ENCODE measurements around the gene STAT5B. TPM values are rescaled to one million over a fixed set of nuclear protein-coding genes. Genes with fewer than 3 reads are reported as not detected.

The STAT5B gene
- polyA plus RNA-seq, 1 donor (not counting 4 experiments of a cell fraction or from before 2014, with no cell fraction given), result 16.1 TPM

- Histone ChIP-seq H3K27me3 (ENCODE audit: control insufficient read depth, extremely low read depth, insufficient read depth, low read length) (peaks cover 7% of the 10 kb centered on the region), H3K4me3 (ENCODE audit: control insufficient read depth in 2 of 3, extremely low read depth in 1 of 3, insufficient read depth in 2 of 3, low read depth in 1 of 3, low read length in 3 of 3) (no peak overlapping the region), H3K4me1 (ENCODE audit: control insufficient read depth, extremely low read depth, insufficient read depth, low read length) (peaks cover 15% of the 10 kb centered on the region), H3K36me3 (ENCODE audit: control insufficient read depth in 2 of 2, extremely low read depth in 1 of 2, insufficient read depth in 2 of 2, low read length in 2 of 2) (peaks cover 16 to 20% of the 10 kb centered on the region in 2 experiments), H3K27ac (ENCODE audit: control insufficient read depth, insufficient read depth, low read length) (no peak overlapping the region), H4K20me1 (ENCODE audit: control insufficient read depth, extremely low read depth, insufficient read depth, low read length) (peaks cover 2% of the 10 kb centered on the region), H3K9me1 (ENCODE audit: control insufficient read depth, extremely low read depth, insufficient read depth, low read length) (no peaks in the 10 kb centered on the region), H3K79me2 (ENCODE audit: control insufficient read depth, insufficient read depth, low read length) (no peaks in the 10 kb centered on the region), H2AFZ (ENCODE audit: control insufficient read depth, low read length) (no peak overlapping the region), H3K9me3 (ENCODE audit: control insufficient read depth, low read depth, low read length) (no peaks in the 10 kb centered on the region), H3K9ac (ENCODE audit: control insufficient read depth, extremely low read depth, insufficient read depth, low read length) (no peak overlapping the region), H3K4me2 (ENCODE audit: control insufficient read depth, extremely low read depth, insufficient read depth, low read depth, low read length) (no peak overlapping the region)
- no peak for TF ChIP-seq EZH2 (IDR thresholded peaks at IDR 0.05; ENCODE audit: low read length)
- TF ChIP-seq, protein P1, sequence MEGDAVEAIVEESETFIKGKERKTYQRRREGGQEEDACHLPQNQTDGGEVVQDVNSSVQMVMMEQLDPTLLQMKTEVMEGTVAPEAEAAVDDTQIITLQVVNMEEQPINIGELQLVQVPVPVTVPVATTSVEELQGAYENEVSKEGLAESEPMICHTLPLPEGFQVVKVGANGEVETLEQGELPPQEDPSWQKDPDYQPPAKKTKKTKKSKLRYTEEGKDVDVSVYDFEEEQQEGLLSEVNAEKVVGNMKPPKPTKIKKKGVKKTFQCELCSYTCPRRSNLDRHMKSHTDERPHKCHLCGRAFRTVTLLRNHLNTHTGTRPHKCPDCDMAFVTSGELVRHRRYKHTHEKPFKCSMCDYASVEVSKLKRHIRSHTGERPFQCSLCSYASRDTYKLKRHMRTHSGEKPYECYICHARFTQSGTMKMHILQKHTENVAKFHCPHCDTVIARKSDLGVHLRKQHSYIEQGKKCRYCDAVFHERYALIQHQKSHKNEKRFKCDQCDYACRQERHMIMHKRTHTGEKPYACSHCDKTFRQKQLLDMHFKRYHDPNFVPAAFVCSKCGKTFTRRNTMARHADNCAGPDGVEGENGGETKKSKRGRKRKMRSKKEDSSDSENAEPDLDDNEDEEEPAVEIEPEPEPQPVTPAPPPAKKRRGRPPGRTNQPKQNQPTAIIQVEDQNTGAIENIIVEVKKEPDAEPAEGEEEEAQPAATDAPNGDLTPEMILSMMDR (optimal IDR thresholded peaks at IDR 0.05 in 1 of 3, IDR thresholded peaks at IDR 0.05 in 1 of 3, conservative IDR thresholded peaks at IDR 0.05 in 1 of 3; ENCODE audit: extremely low read depth in 1 of 3, insufficient read depth in 2 of 3, low read length in 3 of 3), result peak; percentile 48 to 90 (median 81)
- FAIRE-seq (no peak), DNase-seq (ENCODE audit: low read depth, low spot score) (no peak)
- dilution Hi-C loops (cut with MboI; ENCODE audit: extremely low pct_ligation_motif_present, low sequenced_read_pairs), result loop anchor here (25.0 kb wide), 1 partner anchor 200 kb away; no protein-coding TSS in a partner anchor
Measured at GRCh38 chr17:42312285-42313130, 36.3 kb upstream of the STAT5B start.

- no peak overlapping the region for H3K27ac ChIP-seq (ENCODE audit: control insufficient read depth, insufficient read depth, low read length)
- H3K36me3 ChIP-seq (ENCODE audit: control insufficient read depth in 2 of 2, extremely low read depth in 1 of 2, insufficient read depth in 2 of 2, low read length in 2 of 2), result peaks cover 13 to 15% of the 10 kb centered on the region in 2 experiments
- no peak for FAIRE-seq
Measured at GRCh38 chr17:42312035-42312284, 35.8 kb upstream of the STAT5B start.

More at GRCh38 chr17:42312035-42312284, 35.8 kb upstream of the STAT5B start:
- Histone ChIP-seq H3K4me1 (ENCODE audit: control insufficient read depth, extremely low read depth, insufficient read depth, low read length) (peaks cover 15% of the 10 kb centered on the region), H3K27me3 (ENCODE audit: control insufficient read depth, extremely low read depth, insufficient read depth, low read length) (peaks cover 7% of the 10 kb centered on the region), H3K4me2 (ENCODE audit: control insufficient read depth, extremely low read depth, insufficient read depth, low read depth, low read length) (no peak overlapping the region), H3K9me3 (ENCODE audit: control insufficient read depth, low read depth, low read length) (no peaks in the 10 kb centered on the region), H2AFZ (ENCODE audit: control insufficient read depth, low read length) (no peak overlapping the region), H3K4me3 (ENCODE audit: control insufficient read depth in 2 of 3, extremely low read depth in 1 of 3, insufficient read depth in 2 of 3, low read depth in 1 of 3, low read length in 3 of 3) (no peak overlapping the region), H3K9ac (ENCODE audit: control insufficient read depth, extremely low read depth, insufficient read depth, low read length) (no peak overlapping the region), H3K79me2 (ENCODE audit: control insufficient read depth, insufficient read depth, low read length) (no peaks in the 10 kb centered on the region), H3K9me1 (ENCODE audit: control insufficient read depth, extremely low read depth, insufficient read depth, low read length) (no peaks in the 10 kb centered on the region), H4K20me1 (ENCODE audit: control insufficient read depth, extremely low read depth, insufficient read depth, low read length) (peaks cover 2% of the 10 kb centered on the region)
- TF ChIP-seq EZH2 (IDR thresholded peaks at IDR 0.05; ENCODE audit: low read length), result no peak
- TF ChIP-seq, protein P1 (optimal IDR thresholded peaks at IDR 0.05 in 1 of 3, IDR thresholded peaks at IDR 0.05 in 1 of 3, conservative IDR thresholded peaks at IDR 0.05 in 1 of 3; ENCODE audit: extremely low read depth in 1 of 3, insufficient read depth in 2 of 3, low read length in 3 of 3), result no peak
- no peak for DNase-seq (ENCODE audit: low read depth, low spot score)
- dilution Hi-C loops (cut with MboI; ENCODE audit: extremely low pct_ligation_motif_present, low sequenced_read_pairs), result loop anchor here (25.0 kb wide), 1 partner anchor 200 kb away; no protein-coding TSS in a partner anchor

Data from keratinocyte (primary cell).